ENCODE results near the gene PIGS. TPM values are rescaled to one million over a fixed set of nuclear protein-coding genes. Genes with fewer than 3 reads are reported as not detected.

The PIGS gene
- 60.9 and 63.9 TPM in 2 replicates for polyA plus RNA-seq (2013)

DNA sequence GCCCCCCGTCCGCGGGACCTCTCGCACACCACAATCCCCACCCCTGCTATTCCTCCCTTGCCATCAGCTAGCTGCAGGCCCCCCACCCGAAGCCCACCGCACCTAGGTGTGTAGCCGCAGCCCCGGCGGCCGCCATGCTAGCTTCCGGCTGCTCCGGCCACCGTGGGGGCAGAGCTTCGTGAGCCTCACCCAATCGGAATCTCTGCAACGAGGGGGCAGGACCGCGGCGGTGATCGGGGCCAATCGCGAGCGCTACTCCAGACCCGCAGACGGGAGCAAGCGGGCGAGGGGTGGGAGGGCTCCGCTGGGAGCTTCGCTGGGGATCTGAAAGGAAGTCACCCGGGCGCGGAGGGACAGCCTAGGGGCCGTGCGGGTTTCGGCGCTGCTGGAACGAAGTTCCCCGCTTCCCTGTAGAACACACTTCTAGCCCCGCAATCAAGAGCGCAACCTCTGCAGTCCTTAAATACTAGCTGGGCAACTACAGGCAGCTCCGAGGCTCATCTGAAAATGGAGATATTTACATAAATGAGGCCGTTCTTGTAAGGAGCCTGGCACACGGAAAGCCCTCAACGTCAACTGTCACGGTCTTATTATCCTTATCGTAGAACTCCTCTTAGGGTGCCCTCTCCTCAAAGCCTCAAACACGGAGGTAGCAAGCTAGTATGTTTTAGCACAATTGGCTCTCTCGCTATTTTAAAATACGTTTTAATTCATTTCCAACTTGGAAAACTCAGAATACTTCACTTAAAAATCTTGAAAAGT lies at the start of gene PIGS:
Gene PIGS (minus strand): TSS at position 164 of the 762 bp plus-strand sequence. CDS start 28 bp downstream, at position 136.
- H2BK5ac ChIP-seq (ENCODE audit: low read depth, low read length, poor library complexity): peak within 1 kb of the TSS; percentile 42
- H3K4me2 ChIP-seq (ENCODE audit: low read length): peak within 1 kb of the TSS; percentile 98
- peak within 1 kb of the TSS; percentile 84 for H3K4me3 ChIP-seq (ENCODE audit: low read depth, low read length)
- peak; percentile 97 for DNase-seq
- peaks cover 2 to 7% of the 10 kb centered on the region in 2 experiments for H3K4me1 ChIP-seq (ENCODE audit: control insufficient read depth in 1 of 2, insufficient read depth in 2 of 2, low read length in 2 of 2)
- no peak within 1 kb of the TSS for H3K27ac ChIP-seq (ENCODE audit: low read depth, low read length)
- H3K79me1 ChIP-seq (ENCODE audit: low read length): peaks cover 8% of the 10 kb centered on the region
- peak within 1 kb of the TSS; percentile 11 for H2AK5ac ChIP-seq (ENCODE audit: low read length)
- no peak within 1 kb of the TSS for H2BK12ac ChIP-seq (ENCODE audit: low read length)
- H4K12ac ChIP-seq (ENCODE audit: low read depth, low read length): peak within 1 kb of the TSS; percentile 68
- H2BK120ac ChIP-seq (ENCODE audit: insufficient read depth, low read length, poor library complexity): peak within 1 kb of the TSS; percentile 37
- peak within 1 kb of the TSS; percentile 54 for H3K18ac ChIP-seq (ENCODE audit: low read length)
- H3K9me3 ChIP-seq (ENCODE audit: insufficient read depth, low read depth, low read length): no peaks in the 10 kb centered on the region
- H2AFZ ChIP-seq (ENCODE audit: insufficient read depth, low read length, poor library complexity): peak within 1 kb of the TSS; percentile 89
- H3K27me3 ChIP-seq (ENCODE audit: insufficient read depth, low read length): no peaks in the 10 kb centered on the region
- peak within 1 kb of the TSS; percentile 85 for H4K8ac ChIP-seq (ENCODE audit: low read depth, low read length)
- H3K36me3 ChIP-seq (ENCODE audit: control insufficient read depth in 1 of 2, insufficient read depth in 2 of 2, low read length in 2 of 2): peaks cover 0 to 2% of the 10 kb centered on the region in 2 experiments
- WGBS (ENCODE audit: extremely low coverage, insufficient coverage, insufficient read length): no CpG with 5 or more reads among the region's 49 CpGs
- no peak within 1 kb of the TSS for H3K23ac ChIP-seq (ENCODE audit: low read length)
- H3K79me2 ChIP-seq (ENCODE audit: control insufficient read depth, insufficient read depth, low read length, poor library complexity): peaks cover 6% of the 10 kb centered on the region
- H3K14ac ChIP-seq (ENCODE audit: low read length): peak within 1 kb of the TSS; percentile 60
- H4K91ac ChIP-seq (ENCODE audit: low read depth, low read length): peak within 1 kb of the TSS; percentile 75
- H3K4ac ChIP-seq (ENCODE audit: low read depth, low read length): peak within 1 kb of the TSS; percentile 37
- peak within 1 kb of the TSS; percentile 77 for H3K9ac ChIP-seq (ENCODE audit: low read length)

DNA sequence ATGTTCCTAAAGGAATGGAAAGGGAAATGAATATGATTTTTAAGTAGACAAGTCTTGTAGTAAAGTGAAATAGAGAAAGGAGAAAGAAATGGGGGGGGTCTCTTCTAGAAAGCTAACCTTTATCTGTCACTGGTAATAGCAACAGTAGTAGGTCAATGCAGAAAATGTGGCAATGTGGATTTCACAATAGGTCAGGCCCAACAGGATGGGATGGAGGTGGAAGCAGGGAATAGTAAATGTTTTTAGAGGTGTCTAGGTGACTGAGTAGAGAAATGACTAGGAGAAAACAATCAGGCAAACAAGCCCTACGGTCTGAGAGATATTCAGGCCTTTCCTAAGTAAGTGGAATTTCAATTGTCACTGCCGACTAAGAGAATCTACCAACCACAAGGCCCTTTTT lies 48.7 kb upstream of the PIGS start:
- H4K8ac ChIP-seq (ENCODE audit: low read depth, low read length): no peak overlapping the region
- no peak overlapping the region for H3K14ac ChIP-seq (ENCODE audit: low read length)
- H3K79me1 ChIP-seq (ENCODE audit: low read length): no peaks in the 10 kb centered on the region
- no peak overlapping the region for H3K4ac ChIP-seq (ENCODE audit: low read depth, low read length)
- no peaks in the 10 kb centered on the region for H3K4me1 ChIP-seq (ENCODE audit: control insufficient read depth in 1 of 2, insufficient read depth in 2 of 2, low read length in 2 of 2)
- no peak overlapping the region for H3K27ac ChIP-seq (ENCODE audit: low read depth, low read length)
- H3K9ac ChIP-seq (ENCODE audit: low read length): no peak overlapping the region
- H3K4me2 ChIP-seq (ENCODE audit: low read length): no peak overlapping the region
- H2AK5ac ChIP-seq (ENCODE audit: low read length): no peak overlapping the region
- no CpG with 5 or more reads among the region's 2 CpGs for WGBS (ENCODE audit: extremely low coverage, insufficient coverage, insufficient read length)
- H2BK5ac ChIP-seq (ENCODE audit: low read depth, low read length, poor library complexity): no peak overlapping the region
- H2BK12ac ChIP-seq (ENCODE audit: low read length): no peak overlapping the region
- peaks cover 42 to 79% of the 10 kb centered on the region in 2 experiments for H3K36me3 ChIP-seq (ENCODE audit: control insufficient read depth in 1 of 2, insufficient read depth in 2 of 2, low read length in 2 of 2)
- no peak overlapping the region for H3K4me3 ChIP-seq (ENCODE audit: low read depth, low read length)
- H4K91ac ChIP-seq (ENCODE audit: low read depth, low read length): no peak overlapping the region
- no peaks in the 10 kb centered on the region for H3K27me3 ChIP-seq (ENCODE audit: insufficient read depth, low read length)
- H2AFZ ChIP-seq (ENCODE audit: insufficient read depth, low read length, poor library complexity): no peak overlapping the region
- H3K18ac ChIP-seq (ENCODE audit: low read length): no peak overlapping the region
- H4K12ac ChIP-seq (ENCODE audit: low read depth, low read length): no peak overlapping the region
- no peak overlapping the region for H2BK120ac ChIP-seq (ENCODE audit: insufficient read depth, low read length, poor library complexity)
- H3K79me2 ChIP-seq (ENCODE audit: control insufficient read depth, insufficient read depth, low read length, poor library complexity): no peaks in the 10 kb centered on the region
- H3K23ac ChIP-seq (ENCODE audit: low read length): no peak overlapping the region
- DNase-seq: no peak
- no peaks in the 10 kb centered on the region for H3K9me3 ChIP-seq (ENCODE audit: insufficient read depth, low read depth, low read length)

DNA sequence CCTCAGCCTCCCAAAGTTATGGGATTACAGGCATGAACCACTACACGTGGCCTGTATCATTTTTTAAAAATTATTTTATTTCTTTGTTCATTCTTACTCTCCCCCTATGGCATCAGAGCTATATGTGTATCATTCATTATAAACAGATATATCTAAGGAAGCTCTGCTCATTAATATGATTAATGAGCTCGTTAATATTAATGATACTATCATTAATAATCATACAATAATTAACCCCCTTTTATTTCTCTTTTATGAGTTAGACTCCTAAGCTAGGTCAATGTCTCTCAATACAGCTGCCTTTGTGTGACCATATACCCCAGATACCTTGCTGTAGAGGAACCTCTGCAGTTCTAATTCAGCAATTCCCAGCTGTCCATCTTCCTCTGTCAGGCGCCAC lies 47.1 kb upstream of the PIGS start:
- Histone ChIP-seq H4K91ac (ENCODE audit: low read depth, low read length) (no peak overlapping the region), H2AK5ac (ENCODE audit: low read length) (no peak overlapping the region), H2BK5ac (ENCODE audit: low read depth, low read length, poor library complexity) (no peak overlapping the region), H2BK120ac (ENCODE audit: insufficient read depth, low read length, poor library complexity) (no peak overlapping the region), H4K8ac (ENCODE audit: low read depth, low read length) (no peak overlapping the region), H3K4me2 (ENCODE audit: low read length) (no peak overlapping the region), H3K9me3 (ENCODE audit: insufficient read depth, low read depth, low read length) (no peaks in the 10 kb centered on the region), H3K27me3 (ENCODE audit: insufficient read depth, low read length) (no peaks in the 10 kb centered on the region), H4K12ac (ENCODE audit: low read depth, low read length) (no peak overlapping the region), H3K23ac (ENCODE audit: low read length) (no peak overlapping the region), H3K36me3 (ENCODE audit: control insufficient read depth in 1 of 2, insufficient read depth in 2 of 2, low read length in 2 of 2) (peaks cover 50 to 79% of the 10 kb centered on the region in 2 experiments), H3K14ac (ENCODE audit: low read length) (no peak overlapping the region), H3K4ac (ENCODE audit: low read depth, low read length) (no peak overlapping the region), H2BK12ac (ENCODE audit: low read length) (no peak overlapping the region), H3K18ac (ENCODE audit: low read length) (no peak overlapping the region), H2AFZ (ENCODE audit: insufficient read depth, low read length, poor library complexity) (no peak overlapping the region), H3K79me2 (ENCODE audit: control insufficient read depth, insufficient read depth, low read length, poor library complexity) (no peaks in the 10 kb centered on the region), H3K79me1 (ENCODE audit: low read length) (no peaks in the 10 kb centered on the region), H3K4me1 (ENCODE audit: control insufficient read depth in 1 of 2, insufficient read depth in 2 of 2, low read length in 2 of 2) (no peaks in the 10 kb centered on the region), H3K9ac (ENCODE audit: low read length) (no peak overlapping the region), H3K4me3 (ENCODE audit: low read depth, low read length) (no peak overlapping the region), H3K27ac (ENCODE audit: low read depth, low read length) (no peak overlapping the region)
- DNase-seq: no peak
- no CpG with 5 or more reads among the region's 3 CpGs for WGBS (ENCODE audit: extremely low coverage, insufficient coverage, insufficient read length)

DNA sequence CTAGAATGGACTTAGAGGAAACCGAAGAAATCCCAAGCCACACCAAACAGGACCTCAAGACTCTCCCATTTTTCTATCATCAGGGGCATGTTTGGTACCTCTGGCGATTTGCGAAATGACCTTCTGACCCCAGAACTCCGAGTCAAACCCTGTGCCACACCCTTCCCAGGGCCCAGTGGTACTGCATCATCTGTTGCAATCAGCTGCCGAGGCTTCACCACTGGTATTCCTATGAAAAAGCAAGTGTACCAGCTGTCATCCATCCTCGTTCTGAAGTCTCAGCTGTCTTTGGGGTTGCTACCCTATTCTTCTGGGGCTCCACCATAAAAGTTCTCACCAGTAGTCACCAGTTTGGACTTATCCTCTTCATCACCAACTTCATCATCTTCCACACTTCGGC lies 45.0 kb upstream of the PIGS start:
- H3K14ac ChIP-seq (ENCODE audit: low read length): no peak overlapping the region
- H2AFZ ChIP-seq (ENCODE audit: insufficient read depth, low read length, poor library complexity): no peak overlapping the region
- no peak for DNase-seq
- H3K18ac ChIP-seq (ENCODE audit: low read length): no peak overlapping the region
- H2BK5ac ChIP-seq (ENCODE audit: low read depth, low read length, poor library complexity): no peak overlapping the region
- no peak overlapping the region for H2BK120ac ChIP-seq (ENCODE audit: insufficient read depth, low read length, poor library complexity)
- H3K23ac ChIP-seq (ENCODE audit: low read length): no peak overlapping the region
- no CpG with 5 or more reads among the region's 7 CpGs for WGBS (ENCODE audit: extremely low coverage, insufficient coverage, insufficient read length)
- H2BK12ac ChIP-seq (ENCODE audit: low read length): no peak overlapping the region
- H4K91ac ChIP-seq (ENCODE audit: low read depth, low read length): no peak overlapping the region
- no peak overlapping the region for H3K9ac ChIP-seq (ENCODE audit: low read length)
- H3K9me3 ChIP-seq (ENCODE audit: insufficient read depth, low read depth, low read length): no peaks in the 10 kb centered on the region
- no peak overlapping the region for H4K8ac ChIP-seq (ENCODE audit: low read depth, low read length)
- H3K36me3 ChIP-seq (ENCODE audit: control insufficient read depth in 1 of 2, insufficient read depth in 2 of 2, low read length in 2 of 2): peaks cover 55 to 76% of the 10 kb centered on the region in 2 experiments
- H3K4ac ChIP-seq (ENCODE audit: low read depth, low read length): no peak overlapping the region
- H3K27ac ChIP-seq (ENCODE audit: low read depth, low read length): no peak overlapping the region
- no peaks in the 10 kb centered on the region for H3K4me1 ChIP-seq (ENCODE audit: control insufficient read depth in 1 of 2, insufficient read depth in 2 of 2, low read length in 2 of 2)
- no peak overlapping the region for H4K12ac ChIP-seq (ENCODE audit: low read depth, low read length)
- no peaks in the 10 kb centered on the region for H3K27me3 ChIP-seq (ENCODE audit: insufficient read depth, low read length)
- no peaks in the 10 kb centered on the region for H3K79me1 ChIP-seq (ENCODE audit: low read length)
- H2AK5ac ChIP-seq (ENCODE audit: low read length): no peak overlapping the region
- no peak overlapping the region for H3K4me2 ChIP-seq (ENCODE audit: low read length)
- no peaks in the 10 kb centered on the region for H3K79me2 ChIP-seq (ENCODE audit: control insufficient read depth, insufficient read depth, low read length, poor library complexity)
- no peak overlapping the region for H3K4me3 ChIP-seq (ENCODE audit: low read depth, low read length)
